Stimulated activated CD8-positive, alpha-beta memory T cell treated with anti-CD3 and anti-CD28 coated beads, Interleukin-7, amount 100 ng/mL, for 48 hours (primary cell): ENCODE measurements around the gene PRR36.

Experiments used
- DNase-seq, 2 donors: peaks; one replicate each; pipeline ENCODE4 v3.0.0-alpha.2; 2020; ENCODE audit warnings: low read depth in 1 of 2; ENCODE audit errors: extremely low read depth in 1 of 2

Gene PRR36

GRCh38 chr19:7848779-7849457, 25.3 kb downstream of the PRR36 start:
- no peak for DNase-seq

GRCh38 chr19:7847664-7848063, 26.5 kb downstream of the PRR36 start:
- no peak for DNase-seq

GRCh38 chr19:7846155-7846646, 28.0 kb downstream of the PRR36 start:
- no peak for DNase-seq

GRCh38 chr19:7845390-7846154, 28.6 kb downstream of the PRR36 start:
- DNase-seq, result no peak

- no peak for DNase-seq
Observed at GRCh38 chr19:7844951-7845350, 29.2 kb downstream of the PRR36 start.

- DNase-seq, result no peak
Observed at GRCh38 chr19:7844405-7844804, 29.8 kb downstream of the PRR36 start.

GRCh38 chr19:7843521-7843920, 30.7 kb downstream of the PRR36 start:
- DNase-seq, result no peak

GRCh38 chr19:7842661-7843294, 31.4 kb downstream of the PRR36 start:
- DNase-seq, result no peak

- no peak for DNase-seq
Observed at GRCh38 chr19:7841751-7842660, 32.2 kb downstream of the PRR36 start.

- DNase-seq, result no peak
Observed at GRCh38 chr19:7840629-7841028, 33.6 kb downstream of the PRR36 start.

GRCh38 chr19:7839476-7839875, 34.7 kb downstream of the PRR36 start:
- DNase-seq, result no peak

- DNase-seq, result no peak
Observed at GRCh38 chr19:7833225-7834099, 40.7 kb downstream of the PRR36 start.

GRCh38 chr19:7832781-7833180, 41.4 kb downstream of the PRR36 start:
- DNase-seq, result no peak

- DNase-seq, result no peak
Observed at GRCh38 chr19:7832009-7832408, 42.2 kb downstream of the PRR36 start.

GRCh38 chr19:7831452-7831851, 42.7 kb downstream of the PRR36 start:
- no peak for DNase-seq

- no peak for DNase-seq
Observed at GRCh38 chr19:7830823-7831222, 43.4 kb downstream of the PRR36 start.

- DNase-seq, result no peak
Observed at GRCh38 chr19:7830272-7830771, 43.9 kb downstream of the PRR36 start.

GRCh38 chr19:7829561-7830271, 44.5 kb downstream of the PRR36 start, which contains the start of gene EVI5L:
TSS of gene EVI5L (plus strand) at chr19:7830218. CDS start at chr19:7846543, 16,325 bp downstream.
- peak; percentile 97 to 98 for DNase-seq

- no peak for DNase-seq
Observed at GRCh38 chr19:7829166-7829520, 45.0 kb downstream of the PRR36 start.
